ENCODE measurements around the gene UQCRH. TPM values are rescaled to one million over a fixed set of nuclear protein-coding genes. Genes with fewer than 3 reads are reported as not detected.
"Not testable (repeated sequence)": the region's sequence is repeated elsewhere in the genome, so short reads cannot be mapped to it uniquely, and the experiment has no call there.

The UQCRH gene
- total RNA-seq, 1 donor from 2014 or later: 103 TPM

DNA sequence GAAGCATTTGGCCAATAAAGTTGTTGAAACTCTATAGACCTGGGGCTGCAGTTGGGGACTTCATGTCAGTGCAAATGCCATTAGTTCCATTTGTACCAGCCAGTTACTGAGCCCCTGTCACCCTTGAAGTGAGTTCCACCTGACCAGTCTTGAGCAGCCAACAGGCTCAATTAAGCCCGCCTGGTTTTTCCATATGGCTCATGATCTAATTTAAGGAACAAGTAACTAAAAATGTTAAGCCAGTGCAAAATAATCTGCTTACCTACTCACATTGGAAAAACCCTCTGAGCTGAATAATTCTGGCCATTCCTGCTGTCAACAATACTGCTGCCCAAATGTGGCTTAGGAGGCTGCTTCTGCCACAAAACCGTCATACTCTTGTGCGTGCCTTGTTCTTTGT lies 58.7 kb downstream of the UQCRH start:
- intact Hi-C loops (cut with DNase I): no loop called here
- no peak for DNase-seq (ENCODE audit: low spot score)
- ATAC-seq: no peak

DNA sequence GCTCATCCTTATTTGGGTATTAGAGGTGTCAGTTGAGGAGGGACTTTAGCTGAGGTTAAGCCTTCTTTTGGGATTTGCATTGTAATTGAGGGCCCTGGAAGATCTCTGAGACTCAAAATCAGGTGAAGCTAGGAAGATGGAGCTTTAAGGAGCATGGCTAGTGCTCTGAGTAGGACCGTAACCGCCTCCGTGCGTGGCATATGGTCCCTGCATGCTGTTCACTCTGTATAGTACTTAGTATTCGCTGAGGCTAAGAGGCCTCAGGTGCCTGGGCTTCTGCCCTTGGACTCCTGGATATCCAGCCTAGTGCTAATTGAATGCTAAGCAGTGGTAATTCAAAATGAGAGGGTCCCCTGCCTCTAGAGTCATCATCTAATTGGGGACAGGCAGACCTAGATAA lies 59.6 kb downstream of the UQCRH start:
- ATAC-seq (no peak), DNase-seq (ENCODE audit: low spot score) (no peak)
- intact Hi-C loops (cut with DNase I): no loop called here

DNA sequence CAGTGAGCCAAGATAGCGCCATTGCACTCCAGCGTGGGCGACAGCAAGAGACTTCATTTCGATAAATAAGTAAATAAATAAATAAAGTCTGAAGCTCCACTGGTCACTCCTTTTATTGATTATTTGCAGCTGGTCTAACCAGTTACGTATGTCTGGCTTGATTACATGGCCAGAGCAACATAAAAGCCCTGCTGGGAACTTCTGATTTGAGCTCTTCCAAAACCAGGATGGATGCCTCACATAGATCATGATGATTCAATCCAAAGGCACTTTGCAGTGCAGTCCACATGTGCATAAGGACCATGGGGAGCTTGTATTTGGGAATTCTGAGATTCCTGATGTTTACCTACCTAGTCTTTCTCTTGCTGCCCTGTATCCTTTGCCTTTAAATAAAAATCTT lies 61.1 kb downstream of the UQCRH start:
- ATAC-seq: no peak
- intact Hi-C loops (cut with DNase I): no loop called here
- DNase-seq (ENCODE audit: low spot score): no peak

DNA sequence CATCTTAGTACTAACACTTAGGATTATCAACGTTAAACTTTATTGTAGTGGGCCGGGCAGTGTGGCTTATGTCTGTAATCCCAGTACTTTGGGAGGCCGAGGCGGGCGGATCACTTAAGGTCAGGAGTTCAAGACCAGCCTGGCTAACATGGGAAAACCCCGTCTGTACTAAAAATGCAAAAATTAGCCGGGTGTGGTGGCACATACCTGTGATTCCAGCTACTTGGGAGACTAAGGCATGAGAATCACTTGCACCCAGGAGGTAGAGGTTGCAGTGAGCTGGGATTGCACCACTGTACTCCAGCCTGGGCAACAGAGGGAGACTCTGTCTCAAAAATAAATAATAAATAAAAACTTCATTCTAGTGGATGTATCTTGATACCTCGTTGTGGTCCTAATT lies 62.3 kb downstream of the UQCRH start:
- intact Hi-C loops (cut with DNase I); DNase-seq (ENCODE audit: low spot score); ATAC-seq: not testable (repeated sequence)

Other genes with a start within 250 kb of the UQCRH start
- gene PIK3R3, start 171.1 kb upstream of the UQCRH start, total RNA-seq: 53.5 TPM
- 4.2 TPM for gene TSPAN1, start 128.6 kb upstream of the UQCRH start, total RNA-seq
- gene P3R3URF, start 127.2 kb upstream of the UQCRH start, total RNA-seq: not detected
- 87.2 TPM for gene POMGNT1, start 105.3 kb upstream of the UQCRH start, total RNA-seq
- gene LURAP1, start 100.4 kb upstream of the UQCRH start, total RNA-seq: 16.1 TPM
- 1.8 TPM for gene RAD54L, start 55.9 kb upstream of the UQCRH start, total RNA-seq
- gene LRRC41, start 82 bp upstream of the UQCRH start, total RNA-seq: 47.7 TPM
- 24.8 TPM for gene NSUN4, start 37.1 kb downstream of the UQCRH start, total RNA-seq
- gene FAAH, start 90.6 kb downstream of the UQCRH start, total RNA-seq: 34.4 TPM
- gene DMBX1, start 186.1 kb downstream of the UQCRH start, total RNA-seq: 0.13 TPM
- gene KNCN, start 247.9 kb downstream of the UQCRH start, total RNA-seq: not detected